ENCODE results near the gene MMD2.

GRCh38 chr7:4904346-4904745 lies 54.6 kb downstream of the MMD2 start:
- TF ChIP-seq, protein P1, sequence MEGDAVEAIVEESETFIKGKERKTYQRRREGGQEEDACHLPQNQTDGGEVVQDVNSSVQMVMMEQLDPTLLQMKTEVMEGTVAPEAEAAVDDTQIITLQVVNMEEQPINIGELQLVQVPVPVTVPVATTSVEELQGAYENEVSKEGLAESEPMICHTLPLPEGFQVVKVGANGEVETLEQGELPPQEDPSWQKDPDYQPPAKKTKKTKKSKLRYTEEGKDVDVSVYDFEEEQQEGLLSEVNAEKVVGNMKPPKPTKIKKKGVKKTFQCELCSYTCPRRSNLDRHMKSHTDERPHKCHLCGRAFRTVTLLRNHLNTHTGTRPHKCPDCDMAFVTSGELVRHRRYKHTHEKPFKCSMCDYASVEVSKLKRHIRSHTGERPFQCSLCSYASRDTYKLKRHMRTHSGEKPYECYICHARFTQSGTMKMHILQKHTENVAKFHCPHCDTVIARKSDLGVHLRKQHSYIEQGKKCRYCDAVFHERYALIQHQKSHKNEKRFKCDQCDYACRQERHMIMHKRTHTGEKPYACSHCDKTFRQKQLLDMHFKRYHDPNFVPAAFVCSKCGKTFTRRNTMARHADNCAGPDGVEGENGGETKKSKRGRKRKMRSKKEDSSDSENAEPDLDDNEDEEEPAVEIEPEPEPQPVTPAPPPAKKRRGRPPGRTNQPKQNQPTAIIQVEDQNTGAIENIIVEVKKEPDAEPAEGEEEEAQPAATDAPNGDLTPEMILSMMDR (conservative IDR thresholded peaks at IDR 0.05), result no peak
- no peak for TF ChIP-seq ZFX (IDR thresholded peaks at IDR 0.05)
